Heart left ventricle (tissue), 16 donors: Measurements from ENCODE around the gene AXIN1. TPM values are rescaled to one million over a fixed set of nuclear protein-coding genes. Genes with fewer than 3 reads are reported as not detected.

Source experiments
- ATAC-seq, 4 donors: fragments of 200-7000 bp; cut with Tn5 transposase; one replicate each; pipeline ENCODE4 v1.9.1; 2020 to 2022; ENCODE audit warnings: moderate library complexity in 4 of 4, mild to moderate bottlenecking in 3 of 4, moderate number of reproducible peaks in 1 of 4
- DNase-seq, 5 donors: peaks; one replicate each; pipeline ENCODE4 v3.0.0-alpha.2; 2020
- H3K27ac ChIP-seq, 12 donors: fragments of 200-600 bp; sonication (generic) in 4 of 12; one replicate each; pipeline versions ENCODE4 v1.5.0 to v1.8.0; 2016 to 2022; ENCODE audit warnings: mild to moderate bottlenecking in 2 of 12
- H3K27me3 ChIP-seq, 9 donors: fragments of 200-600 bp; sonication (generic) in 2 of 9; one replicate each; pipeline versions ENCODE4 v1.5.1 to v1.8.0; 2016 to 2022; ENCODE audit warnings: mild to moderate bottlenecking in 3 of 9
- H3K36me3 ChIP-seq, 9 donors: fragments of 200-600 bp; sonication (generic) in 2 of 9; one replicate each; pipeline versions ENCODE4 v1.5.0 to v1.8.0; 2018 to 2022; ENCODE audit warnings: mild to moderate bottlenecking in 2 of 9
- H3K4me1 ChIP-seq, 12 donors: fragments of 200-600 bp; sonication (generic) in 4 of 12; one replicate each; pipeline versions ENCODE4 v1.5.0 to v1.8.0; 2016 to 2022; ENCODE audit warnings: mild to moderate bottlenecking in 3 of 12
- H3K4me3 ChIP-seq, 12 donors: fragments of 200-600 bp; sonication (generic) in 4 of 12; one replicate each; pipeline versions ENCODE4 v1.5.0 to v1.8.0; 2017 to 2022; ENCODE audit warnings: mild to moderate bottlenecking in 9 of 12, moderate library complexity in 4 of 12
- H3K9me3 ChIP-seq, 12 donors: fragments of 200-600 bp; sonication (generic) in 4 of 12; one replicate each; pipeline versions ENCODE4 v1.5.0 to v1.8.0; 2016 to 2022; ENCODE audit warnings: mild to moderate bottlenecking in 1 of 12
- POLR2A ChIP-seq, 2 donors: fragments of 450-650 bp; IDR thresholded peaks; one replicate each; pipeline ENCODE4 v1.6.1; 2017; ENCODE audit warnings: antibody characterized with exemption in 2 of 2, mild to moderate bottlenecking in 2 of 2, moderate library complexity in 2 of 2
- WGBS, 4 donors: extraction: QIAGEN DNeasy Blood & Tissue Kit in 2 of 4; methylation state at CpG; one replicate each; pipeline versions ENCODE4 v1.1.5 to v1.1.7; 2013 to 2018; 5-methylcytosine and 5-hydroxymethylcytosine counted together
- intact Hi-C, 10 donors: fragments of 100-400 bp; cut with DNase I; formaldehyde crosslinking; loops; one replicate each; pipeline versions ENCODE4 v1.11.1 to v1.14.2; 2022
- polyA plus RNA-seq, 2 donors: library from polyadenylated mRNA; stranded (reverse); fragments of 200-250 nt; gene quantifications; one replicate each; pipeline ENCODE4 v1.2.3, GENCODE V29; 2013
- total RNA-seq, 9 donors: library from RNA; depleted of rRNA in 2 of 9; stranded (reverse); fragments of >200 nt in 2 of 9; fragmentation: NEBNext Ultra II Directional in 3 of 9; extraction: Animal tissue kit (Norgen Biotek cat#: 25700) in 3 of 9; gene quantifications; one replicate each; pipeline versions ENCODE4 v1.1.0 to v1.2.4, GENCODE V29; 2016 to 2023
- TF ChIP-seq, protein P1 (sequence below), 12 donors: fragments of 200-600 bp; sonication (generic) in 4 of 12; IDR thresholded peaks; one replicate each; pipeline versions ENCODE4 v1.5.0 to v1.8.0; 2018 to 2022; ENCODE audit warnings: antibody characterized with exemption in 12 of 12, mild to moderate bottlenecking in 5 of 12
- donor health status: ischemic (EF 13 %, LVEDD 7.1; RV severe dilation, severe dysfunction).
- donor health status: healthy with polysubstance abuse.
- donor health status: DM: no; HTN: yes; CAD: no.
- donor health status: DM: no; HTN: no; CAD: no.
- donor health status: ischemic (EF 25% LVEDD 6.9; RV normal size, moderate dysfunction).
- donor health status: ischemic (EF 25% LVEDD 5.7; RV mildly dilated, moderate dysfunction).
- donor health status: healthy.
- donor health status: DM: yes; HTN: yes; CAD: no.
- donor health status: ischemic (EF 35%, LVEDD 5.7; RV mildly dilated, moderate dysfunction).
- donor health status: nonischemic (EF 11% LVEDD 7.7; RV severe dilation, severe dysfunction).
- donor health status: DM: yes; HTN: yes; CAD: no.
- donor health status: PGD.
- donor health status: ischemic (EF 29% LVEDD 5.4; RV normal size, mild dysfunction).
- donor health status: nonischemic (EF 23%, LVEDD 6.1; RV moderate dilation, normal function).

The AXIN1 gene
- total and polyA plus RNA-seq, 11 donors = 6.8 to 32.0 (median 11.6) TPM

DNA sequence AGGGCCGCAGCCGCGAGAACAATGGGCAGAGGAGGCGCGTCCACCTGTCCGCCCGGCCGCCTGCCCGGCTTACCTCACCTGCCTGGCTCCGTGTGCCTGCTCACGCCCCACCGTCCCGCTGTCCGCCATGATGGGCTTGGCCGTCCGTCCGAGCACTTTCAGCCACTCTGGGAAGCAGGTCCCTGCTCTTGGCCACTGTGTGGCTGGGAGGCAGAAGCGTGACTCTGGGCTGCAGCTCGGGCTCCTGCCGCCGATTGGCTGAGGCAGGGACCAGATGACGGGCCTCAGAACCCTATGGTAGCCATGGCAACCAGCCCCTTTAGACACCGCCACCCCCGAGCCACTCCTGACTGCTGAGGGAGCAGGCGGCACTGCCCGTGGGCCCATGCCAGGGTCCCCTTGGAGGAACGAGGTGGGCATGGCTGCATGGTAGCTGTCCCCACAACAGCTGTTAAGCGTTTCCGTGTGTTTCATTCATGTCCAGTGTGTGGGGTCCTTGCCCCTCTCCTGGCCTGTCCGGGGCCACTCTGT is 8.9 kb upstream of the AXIN1 start:
- Histone ChIP-seq H3K27ac (no peak overlapping the region), H3K36me3 (peaks cover 0 to 3% (median under 1%) of the 10 kb centered on the region in 9 donors), H3K4me1 (no peaks in the 10 kb centered on the region), H3K4me3 (no peak overlapping the region), H3K27me3 (peaks cover 0 to 6% (median 0%) of the 10 kb centered on the region in 9 donors), H3K9me3 (no peaks in the 10 kb centered on the region)
- DNase-seq = no peak
- no peak for ATAC-seq
- 84 to 86% (median 85%) methylated on average over 15 to 30 of the region's 30 CpGs for WGBS, 4 donors
- TF ChIP-seq, protein P1, sequence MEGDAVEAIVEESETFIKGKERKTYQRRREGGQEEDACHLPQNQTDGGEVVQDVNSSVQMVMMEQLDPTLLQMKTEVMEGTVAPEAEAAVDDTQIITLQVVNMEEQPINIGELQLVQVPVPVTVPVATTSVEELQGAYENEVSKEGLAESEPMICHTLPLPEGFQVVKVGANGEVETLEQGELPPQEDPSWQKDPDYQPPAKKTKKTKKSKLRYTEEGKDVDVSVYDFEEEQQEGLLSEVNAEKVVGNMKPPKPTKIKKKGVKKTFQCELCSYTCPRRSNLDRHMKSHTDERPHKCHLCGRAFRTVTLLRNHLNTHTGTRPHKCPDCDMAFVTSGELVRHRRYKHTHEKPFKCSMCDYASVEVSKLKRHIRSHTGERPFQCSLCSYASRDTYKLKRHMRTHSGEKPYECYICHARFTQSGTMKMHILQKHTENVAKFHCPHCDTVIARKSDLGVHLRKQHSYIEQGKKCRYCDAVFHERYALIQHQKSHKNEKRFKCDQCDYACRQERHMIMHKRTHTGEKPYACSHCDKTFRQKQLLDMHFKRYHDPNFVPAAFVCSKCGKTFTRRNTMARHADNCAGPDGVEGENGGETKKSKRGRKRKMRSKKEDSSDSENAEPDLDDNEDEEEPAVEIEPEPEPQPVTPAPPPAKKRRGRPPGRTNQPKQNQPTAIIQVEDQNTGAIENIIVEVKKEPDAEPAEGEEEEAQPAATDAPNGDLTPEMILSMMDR (IDR thresholded peaks at IDR 0.05) = no peak
- no peak for TF ChIP-seq POLR2A (IDR thresholded peaks at IDR 0.05)
- intact Hi-C loops = loop anchor here in 7 of 10 donors (5.0 kb wide), 2 partner anchors 244 to 254 kb away; no protein-coding TSS in a partner anchor

DNA sequence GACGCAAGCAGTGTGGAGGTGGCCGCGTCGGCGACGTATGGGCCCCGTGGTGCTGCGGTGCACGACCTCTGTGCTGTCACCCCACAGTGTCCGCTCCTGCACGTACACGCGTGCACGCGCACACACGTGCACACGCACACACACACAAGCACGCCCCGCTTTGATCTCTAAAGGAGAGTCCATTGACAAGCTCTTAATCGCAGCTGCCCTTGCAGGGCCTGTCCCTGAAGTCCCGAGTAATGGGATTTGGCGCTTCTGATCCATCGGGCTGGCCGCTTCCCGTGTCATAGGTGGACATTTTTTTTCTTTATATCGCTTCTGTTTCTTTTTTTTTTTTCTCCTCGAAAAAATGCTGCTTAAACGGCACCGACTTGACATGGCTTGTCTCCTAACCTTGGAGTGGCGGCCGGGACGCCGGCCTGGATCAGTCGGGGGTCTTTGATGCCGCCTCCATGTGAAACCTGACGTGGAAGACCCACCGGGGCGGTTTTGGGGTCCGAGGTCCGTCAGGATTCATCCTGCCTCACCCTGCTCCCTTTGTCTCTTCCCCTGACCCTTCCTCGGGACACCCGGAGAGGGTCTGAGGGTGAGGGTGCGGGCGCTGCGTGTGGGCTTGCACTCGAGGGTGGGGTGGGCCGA is 8.3 kb upstream of the AXIN1 start:
- TF ChIP-seq, protein P1 (IDR thresholded peaks at IDR 0.05) = no peak
- no peak for TF ChIP-seq POLR2A (IDR thresholded peaks at IDR 0.05)
- peaks cover 0 to 6% (median 0%) of the 10 kb centered on the region in 9 donors for H3K27me3 ChIP-seq
- no peak for ATAC-seq
- DNase-seq = no peak
- H3K9me3 ChIP-seq = no peaks in the 10 kb centered on the region
- intact Hi-C loops = loop anchor here in 7 of 10 donors (5.0 kb wide), 2 partner anchors 244 to 254 kb away; no protein-coding TSS in a partner anchor
- 93 to 94% (median 94%) methylated on average over 45 to 47 of the region's 47 CpGs for WGBS, 4 donors
- no peaks in the 10 kb centered on the region for H3K4me1 ChIP-seq
- no peak overlapping the region for H3K27ac ChIP-seq
- no peaks in the 10 kb centered on the region for H3K36me3 ChIP-seq
- no peak overlapping the region for H3K4me3 ChIP-seq

DNA sequence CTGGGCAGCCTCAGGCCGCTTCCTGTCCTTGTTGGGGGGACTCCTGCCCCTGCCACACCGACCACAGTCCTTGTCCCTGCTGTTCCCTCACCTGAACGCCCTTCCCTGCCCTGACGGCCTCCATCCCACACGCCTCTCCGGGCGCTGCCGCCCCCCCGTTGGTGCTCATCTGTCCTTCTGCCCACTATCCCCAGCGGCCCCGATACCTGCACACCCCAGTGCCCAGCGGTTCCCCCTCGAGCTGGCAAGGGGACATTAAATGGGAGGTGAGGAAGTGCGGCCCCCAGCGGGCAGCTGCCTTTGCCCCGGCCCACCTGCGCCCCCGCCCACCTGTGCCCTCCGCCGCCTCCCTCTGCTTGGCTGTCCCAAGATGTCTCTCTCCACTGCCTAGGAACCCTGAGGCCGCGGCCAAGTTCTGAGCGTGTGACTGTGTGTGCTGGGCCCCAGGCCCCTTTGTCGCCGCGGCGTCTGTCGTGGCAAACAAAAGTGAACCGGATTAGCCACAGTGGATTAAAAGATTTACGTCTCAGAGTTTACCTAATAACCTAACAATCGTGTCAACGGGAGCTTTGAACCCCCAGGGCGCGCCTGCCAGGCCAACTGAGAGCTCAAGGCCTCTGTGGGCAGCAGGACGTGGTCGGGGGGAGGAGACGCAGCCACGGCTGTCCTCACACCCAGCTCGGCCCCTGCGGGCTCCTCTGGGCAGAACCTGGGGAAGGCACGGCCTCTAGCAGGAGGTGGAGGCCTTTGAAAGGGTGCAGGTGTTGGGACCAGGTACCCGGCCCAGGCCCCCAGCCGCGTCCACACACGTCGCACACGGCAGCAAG is 7.6 kb upstream of the AXIN1 start:
- Histone ChIP-seq H3K4me3 (no peak overlapping the region), H3K9me3 (no peaks in the 10 kb centered on the region), H3K27ac (no peak overlapping the region), H3K27me3 (peaks cover 0 to 6% (median 0%) of the 10 kb centered on the region in 9 donors), H3K4me1 (no peaks in the 10 kb centered on the region), H3K36me3 (no peaks in the 10 kb centered on the region)
- DNase-seq (no peak), ATAC-seq (no peak)
- 90 to 92% (median 91%) methylated on average over 44 to 47 of the region's 47 CpGs for WGBS, 4 donors
- intact Hi-C loops = loop anchor here in 8 of 10 donors (5.0 to 10.0 kb wide), 3 partner anchors 135 to 253 kb away; partner anchors contain the start of gene LUC7L (in 2 of the 8)
- TF ChIP-seq POLR2A (IDR thresholded peaks at IDR 0.05) = no peak
- TF ChIP-seq, protein P1 (IDR thresholded peaks at IDR 0.05) = no peak
